Measurements from ENCODE around the gene KREMEN1.
"Not testable (repeated sequence)": the region's sequence is repeated elsewhere in the genome, so short reads cannot be mapped to it uniquely, and the experiment has no call there.

KREMEN1 gene

DNA sequence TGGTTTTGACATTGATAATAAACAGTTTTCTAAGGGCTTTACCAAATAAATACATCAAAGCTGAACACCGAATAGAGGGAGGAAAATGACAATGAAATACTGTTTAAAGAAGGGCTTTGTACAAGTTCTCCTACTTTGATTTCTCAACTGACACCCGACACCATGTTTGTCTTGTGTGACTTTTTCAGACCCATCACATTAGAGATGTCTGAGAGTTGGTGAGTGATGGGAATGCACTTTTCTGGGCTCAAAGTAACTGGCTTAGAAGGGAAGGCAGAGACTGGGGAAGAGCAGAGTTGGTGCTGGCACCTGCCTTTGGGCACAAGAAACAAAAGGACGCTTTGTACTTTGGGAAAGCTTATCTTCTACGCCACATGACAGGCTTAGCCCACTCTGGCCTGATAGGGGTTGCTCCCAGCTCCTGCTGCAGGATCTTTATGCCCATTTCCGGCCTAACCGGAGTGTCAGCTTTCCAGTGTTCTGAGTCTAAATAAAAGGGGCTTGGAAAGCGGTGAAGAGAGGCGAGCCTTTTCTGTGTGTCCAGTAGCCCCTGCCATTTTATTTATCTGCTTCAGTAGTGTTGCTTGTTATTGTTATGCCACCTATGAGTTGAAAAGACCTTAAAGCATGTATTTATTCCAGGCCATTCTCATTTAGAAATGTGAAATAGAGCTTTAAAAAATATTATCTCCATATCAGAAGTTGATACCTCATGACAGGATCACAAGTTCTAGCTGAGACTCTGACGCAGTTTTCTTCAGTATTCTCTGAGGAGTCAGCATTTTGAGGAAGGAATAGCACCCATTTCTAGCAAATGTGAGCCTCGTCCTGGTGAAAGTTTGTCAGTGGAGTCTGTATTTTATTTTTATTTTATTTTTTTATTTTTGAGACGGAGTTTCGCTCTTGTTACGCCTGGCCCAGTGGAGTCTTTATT lies 24.2 kb downstream of the KREMEN1 start:
- no peak for FAIRE-seq
- DNase-seq (ENCODE audit: insufficient read length, low spot score): no peak

DNA sequence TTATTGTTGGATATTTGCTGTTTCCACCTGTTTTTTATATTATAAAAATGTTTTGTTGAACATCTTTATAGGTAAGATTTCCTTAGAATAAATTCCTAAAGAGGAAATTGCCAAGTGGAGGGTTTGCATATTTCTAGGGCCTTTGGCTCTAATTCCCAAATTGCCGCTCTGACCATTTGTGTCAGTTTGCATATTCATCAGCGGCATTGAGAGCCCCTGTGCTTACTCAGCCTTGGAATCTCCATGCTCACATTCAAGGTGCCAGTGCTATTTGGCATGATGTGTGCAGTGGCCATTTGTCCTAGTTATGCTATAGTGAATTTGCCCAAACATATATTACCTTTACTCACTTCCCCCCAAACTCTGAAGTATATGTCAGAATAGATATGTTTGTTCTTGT lies 25.5 kb downstream of the KREMEN1 start:
- no peak for FAIRE-seq

DNA sequence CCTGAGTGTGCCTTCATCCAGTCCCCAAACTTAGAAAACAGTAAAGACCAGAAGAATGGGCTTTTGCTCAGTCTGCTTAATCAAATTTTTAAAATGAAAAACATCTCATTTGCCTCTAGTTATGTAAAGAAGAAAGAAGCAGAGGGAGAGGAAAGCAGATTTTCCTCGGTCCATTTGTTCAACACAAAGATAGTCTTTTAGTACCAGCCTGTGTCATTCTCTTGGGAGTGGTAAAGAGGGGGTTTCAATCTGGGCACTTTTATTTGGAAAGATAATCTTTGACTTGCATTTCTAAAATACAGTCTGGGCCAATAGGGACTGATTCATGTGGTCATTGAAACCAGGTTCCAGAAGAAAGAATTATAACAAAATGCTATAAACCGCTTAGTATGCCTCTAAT lies 29.5 kb downstream of the KREMEN1 start:
- FAIRE-seq: no peak

More for the DNA sequence above, 25.5 kb downstream of the KREMEN1 start:
- DNase-seq (ENCODE audit: insufficient read length, low spot score): no peak

DNA sequence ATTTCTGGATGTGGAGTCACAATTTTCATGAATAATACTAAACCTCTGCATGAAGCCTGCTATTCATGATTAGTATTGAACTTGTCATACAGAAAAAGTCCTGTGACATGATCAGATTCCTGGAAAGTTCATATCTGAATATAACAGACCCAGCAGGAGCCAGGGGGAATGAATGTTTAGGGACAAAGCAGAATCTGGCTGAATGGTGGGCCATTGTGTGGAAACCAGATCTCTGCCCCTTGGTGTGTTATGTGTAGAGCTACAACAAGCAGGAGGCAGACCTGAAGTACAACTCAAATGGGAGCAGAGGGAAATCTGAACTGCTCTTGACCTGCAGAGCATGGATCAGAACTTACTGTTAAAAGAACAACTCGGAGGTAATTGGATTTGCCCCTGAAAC lies 30.3 kb downstream of the KREMEN1 start:
- FAIRE-seq (no peak), DNase-seq (ENCODE audit: insufficient read length, low spot score) (no peak)

More for the DNA sequence above, 29.5 kb downstream of the KREMEN1 start:
- no peak for DNase-seq (ENCODE audit: insufficient read length, low spot score)

GRCh38 chr22:29105468-29105867 lies 32.6 kb downstream of the KREMEN1 start:
- FAIRE-seq (no peak), DNase-seq (ENCODE audit: insufficient read length, low spot score) (no peak)

GRCh38 chr22:29106839-29107238 lies 34.0 kb downstream of the KREMEN1 start:
- no peak for FAIRE-seq
- no peak for DNase-seq (ENCODE audit: insufficient read length, low spot score)

GRCh38 chr22:29108137-29108536 lies 35.3 kb downstream of the KREMEN1 start:
- FAIRE-seq (no peak), DNase-seq (ENCODE audit: insufficient read length, low spot score) (no peak)

GRCh38 chr22:29109822-29110221 lies 37.0 kb downstream of the KREMEN1 start:
- FAIRE-seq (no peak), DNase-seq (ENCODE audit: insufficient read length, low spot score) (no peak)

- FAIRE-seq: no peak
- no peak for DNase-seq (ENCODE audit: insufficient read length, low spot score)
These were observed 38.1 kb downstream of the KREMEN1 start for GRCh38 chr22:29110946-29111345.

GRCh38 chr22:29112121-29112520 lies 39.3 kb downstream of the KREMEN1 start:
- DNase-seq (ENCODE audit: insufficient read length, low spot score): no peak
- no peak for FAIRE-seq

- no peak for DNase-seq (ENCODE audit: insufficient read length, low spot score)
- no peak for FAIRE-seq
These were observed 39.8 kb downstream of the KREMEN1 start for GRCh38 chr22:29112681-29113080.

DNA sequence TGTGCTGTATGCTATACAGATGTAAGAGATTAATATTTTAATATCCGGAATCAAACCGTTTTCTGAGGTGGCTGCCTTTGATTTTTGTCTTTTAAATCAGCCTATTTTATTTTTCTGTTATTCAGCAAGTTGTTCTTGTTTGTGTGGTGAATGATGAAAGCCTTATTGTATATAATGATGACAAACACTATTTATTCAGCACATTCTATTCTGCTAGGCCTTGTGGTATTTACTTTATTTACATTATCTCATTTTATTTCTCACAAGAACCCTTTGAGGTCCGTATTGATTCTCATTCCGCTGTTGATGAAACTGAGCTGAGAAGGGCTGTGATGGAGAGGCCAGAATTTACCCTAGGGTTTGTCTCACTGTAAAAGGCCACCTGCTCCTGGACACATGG lies 40.5 kb downstream of the KREMEN1 start:
- FAIRE-seq (no peak), DNase-seq (ENCODE audit: insufficient read length, low spot score) (no peak)

DNA sequence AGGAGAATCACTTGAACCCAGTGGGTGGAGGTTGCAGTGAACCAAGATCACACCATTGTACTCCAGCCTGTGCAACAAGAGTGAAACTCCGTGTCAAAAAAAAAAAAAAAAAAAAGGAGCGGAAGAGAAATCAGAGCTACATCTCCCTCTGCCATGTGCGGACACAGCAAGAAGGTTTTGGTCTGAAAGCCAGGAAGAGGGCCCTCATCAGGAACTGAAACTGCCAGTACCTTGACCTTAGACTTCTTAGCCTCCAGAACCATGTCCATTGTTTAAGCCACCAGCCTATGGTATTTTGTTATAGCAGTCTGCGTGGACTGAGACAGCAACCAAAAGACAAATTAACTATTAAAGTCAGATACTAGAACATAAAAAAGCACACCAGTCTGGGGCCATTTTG lies 41.6 kb downstream of the KREMEN1 start:
- FAIRE-seq (no peak), DNase-seq (ENCODE audit: insufficient read length, low spot score) (no peak)

- DNase-seq (ENCODE audit: insufficient read length, low spot score): no peak
- no peak for FAIRE-seq
These were observed 43.0 kb downstream of the KREMEN1 start for GRCh38 chr22:29115682-29116288.

DNA sequence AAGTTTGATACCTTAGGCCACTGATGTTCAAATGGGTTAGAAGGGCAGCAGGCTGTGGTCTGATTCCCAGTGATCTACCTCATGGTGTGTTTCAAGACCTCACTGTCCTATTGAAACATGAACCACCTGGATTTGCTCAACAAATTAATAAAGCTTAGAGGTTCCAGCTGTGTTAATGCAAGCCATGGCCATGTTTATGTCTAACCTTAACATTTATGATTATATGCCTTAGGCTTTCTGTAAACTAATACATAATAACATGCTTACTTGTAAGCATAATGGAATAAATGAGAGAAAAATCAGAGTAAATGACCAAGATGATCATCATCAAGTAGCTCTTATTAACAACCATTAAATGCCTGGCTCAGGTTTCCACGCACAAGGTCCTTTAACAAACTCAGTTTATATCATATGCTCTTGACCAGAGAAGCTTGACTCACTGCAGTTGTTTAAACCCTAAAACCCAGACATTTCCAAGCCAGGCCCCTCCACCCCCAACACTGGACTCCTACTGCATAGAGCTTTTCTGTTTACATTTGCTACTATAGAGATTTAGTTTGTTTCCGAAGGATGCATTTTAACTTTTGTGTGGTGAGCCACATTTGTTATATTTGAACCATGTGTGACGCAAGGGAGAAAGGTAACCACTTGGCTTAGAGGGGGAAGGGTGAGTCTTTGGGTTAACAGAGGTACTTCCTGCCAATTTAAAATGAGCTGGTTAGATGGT lies 43.7 kb downstream of the KREMEN1 start:
- DNase-seq (ENCODE audit: insufficient read length, low spot score) (no peak), FAIRE-seq (no peak)

DNA sequence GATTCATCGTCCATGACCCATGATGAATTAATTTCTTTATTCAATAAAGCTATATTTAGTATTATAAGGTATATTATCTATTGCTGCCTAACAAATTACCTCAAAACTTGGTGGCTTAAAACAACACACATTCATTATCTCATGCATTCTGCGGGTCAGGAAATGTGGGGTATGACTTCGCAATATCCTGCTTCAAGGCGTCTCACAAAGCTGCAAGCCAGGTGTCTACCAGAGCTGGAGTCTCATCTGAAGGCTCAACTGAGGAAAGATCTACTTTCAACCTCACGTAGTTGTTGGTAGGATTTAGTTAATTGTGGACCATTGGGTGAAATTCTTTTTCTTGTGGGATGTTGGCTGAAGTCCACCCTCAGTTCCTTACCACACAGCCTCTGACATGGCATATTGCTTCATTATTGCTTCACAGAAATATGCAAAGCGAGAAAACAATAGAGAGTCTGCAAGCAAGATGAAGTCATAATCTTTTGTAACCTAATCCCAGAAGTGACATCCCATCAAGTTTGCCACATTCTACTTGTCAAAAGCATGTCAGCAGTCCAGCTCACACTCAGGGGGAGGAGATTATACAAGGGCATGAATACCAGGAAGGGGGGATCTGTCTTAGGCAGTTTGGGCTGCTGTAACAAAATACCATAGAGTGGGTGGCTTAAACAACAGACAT lies 45.1 kb downstream of the KREMEN1 start:
- no peak for DNase-seq (ENCODE audit: insufficient read length, low spot score)
- FAIRE-seq: no peak

GRCh38 chr22:29120098-29120912 lies 47.5 kb downstream of the KREMEN1 start:
- FAIRE-seq; DNase-seq (ENCODE audit: insufficient read length, low spot score): not testable (repeated sequence)

DNA sequence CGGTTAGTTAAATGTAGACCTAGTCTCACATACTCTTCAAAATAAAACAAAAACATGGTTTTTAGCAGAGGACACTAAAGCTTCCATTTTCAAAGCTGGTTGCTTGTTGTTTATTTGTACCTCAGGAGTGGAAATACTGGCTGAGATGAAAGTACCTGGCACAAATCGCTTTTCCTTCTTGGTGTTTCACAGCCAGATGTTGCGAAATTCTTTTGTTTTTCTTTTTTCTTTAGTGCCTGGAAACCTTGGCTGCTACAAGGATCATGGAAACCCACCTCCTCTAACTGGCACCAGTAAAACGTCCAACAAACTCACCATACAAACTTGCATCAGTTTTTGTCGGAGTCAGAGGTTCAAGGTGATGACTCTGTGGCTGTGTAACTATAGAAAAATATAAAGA lies 48.3 kb downstream of the KREMEN1 start:
- DNase-seq (ENCODE audit: insufficient read length, low spot score): no peak
- FAIRE-seq: no peak

GRCh38 chr22:29122041-29122440 lies 49.2 kb downstream of the KREMEN1 start:
- no peak for DNase-seq (ENCODE audit: insufficient read length, low spot score)
- FAIRE-seq: no peak
